H9 (cell line): ENCODE measurements around the gene ARSI. TPM values are rescaled to one million over a fixed set of nuclear protein-coding genes. Genes with fewer than 3 reads are reported as not detected.

ENCODE experiments used
- DNase-seq: peaks from one replicate; pipeline ENCODE4 v3.0.0-alpha.2; 2017
- H2AFZ ChIP-seq: one replicate; pipeline ENCODE4 v1.6.1; 2013; ENCODE audit warnings: mild to moderate bottlenecking, low read length, control low read depth, moderate library complexity
- H2AK5ac ChIP-seq: 2 replicates; pipeline ENCODE4 v1.6.1; 2013; ENCODE audit warnings: low read length, control low read depth, mixed read lengths; ENCODE audit not compliant: insufficient read length
- H2BK120ac ChIP-seq: one replicate; pipeline ENCODE4 v1.6.1; 2013; ENCODE audit warnings: low read depth, mild to moderate bottlenecking, low read length, control low read depth, inconsistent platforms; ENCODE audit not compliant: poor library complexity, severe bottlenecking
- H2BK12ac ChIP-seq: 2 replicates; pipeline ENCODE4 v1.6.1; 2013; ENCODE audit warnings: low read length, control low read depth, mixed read lengths, low read depth; ENCODE audit not compliant: insufficient read length
- H2BK15ac ChIP-seq: 2 replicates; pipeline ENCODE4 v1.6.1; 2013; ENCODE audit warnings: low read depth, low read length, control low read depth
- H2BK20ac ChIP-seq: one replicate; pipeline ENCODE4 v1.6.1; 2013; ENCODE audit warnings: low read depth, mild to moderate bottlenecking, low read length, control low read depth, inconsistent platforms; ENCODE audit not compliant: poor library complexity, severe bottlenecking
- H2BK5ac ChIP-seq: 2 replicates; pipeline ENCODE4 v1.6.1; 2013; ENCODE audit warnings: low read length, control low read depth, mixed read lengths; ENCODE audit not compliant: insufficient read length
- H3K14ac ChIP-seq: 2 replicates; pipeline ENCODE4 v1.6.1; 2013; ENCODE audit warnings: low read length, control low read depth; ENCODE audit not compliant: insufficient read depth
- H3K18ac ChIP-seq: 2 replicates; pipeline ENCODE4 v1.6.1; 2013; ENCODE audit warnings: low read depth, mild to moderate bottlenecking, mixed read lengths, low read length, control low read depth; ENCODE audit not compliant: insufficient read length
- H3K23ac ChIP-seq: 2 replicates; pipeline ENCODE4 v1.6.1; 2013; ENCODE audit warnings: low read length, control low read depth, mixed read lengths, low read depth; ENCODE audit not compliant: insufficient read length
- H3K23me2 ChIP-seq: 2 replicates; pipeline ENCODE4 v1.6.1; 2013; ENCODE audit warnings: low read depth, mild to moderate bottlenecking, mixed read lengths, low read length, control low read depth; ENCODE audit not compliant: insufficient read length, poor library complexity, severe bottlenecking
- H3K27ac ChIP-seq: 2 replicates; pipeline ENCODE4 v1.5.1; 2013; ENCODE audit warnings: low read length, control low read depth, mixed read lengths, low read depth; ENCODE audit not compliant: insufficient read length
- H3K27me3 ChIP-seq: 2 replicates; pipeline ENCODE4 v1.6.1; 2013; ENCODE audit warnings: low read length, control low read depth, inconsistent platforms; ENCODE audit not compliant: insufficient read depth
- H3K4ac ChIP-seq: 2 replicates; pipeline ENCODE4 v1.6.1; 2013; ENCODE audit warnings: low read depth, mild to moderate bottlenecking, control low read depth, inconsistent platforms, low read length, moderate library complexity
- H3K4me1 ChIP-seq: 2 replicates; pipeline ENCODE4 v1.6.1; 2013; ENCODE audit warnings: low read length, control low read depth, inconsistent platforms; ENCODE audit not compliant: insufficient read depth
- H3K4me2 ChIP-seq: 2 replicates; pipeline ENCODE4 v1.6.1; 2013; ENCODE audit warnings: low read length, control low read depth, mixed read lengths; ENCODE audit not compliant: insufficient read length, insufficient read depth
- H3K56ac ChIP-seq: 2 replicates; pipeline ENCODE4 v1.6.1; 2013; ENCODE audit warnings: low read depth, mild to moderate bottlenecking, mixed read lengths, low read length, control low read depth; ENCODE audit not compliant: insufficient read length
- H3K79me1 ChIP-seq: 2 replicates; pipeline ENCODE4 v1.6.1; 2013; ENCODE audit warnings: low read depth, mild to moderate bottlenecking, moderate library complexity, low read length, control low read depth, inconsistent platforms; ENCODE audit not compliant: insufficient read depth, poor library complexity, severe bottlenecking
- H3K79me2 ChIP-seq: 2 replicates; pipeline ENCODE4 v1.6.1; 2013; ENCODE audit warnings: low read length, control low read depth, inconsistent platforms; ENCODE audit not compliant: insufficient read depth
- H3K9ac ChIP-seq: 2 replicates; pipeline ENCODE4 v1.6.1; 2013; ENCODE audit warnings: low read length, control low read depth, mixed read lengths; ENCODE audit not compliant: insufficient read length; ENCODE audit errors: extremely low read depth
- H3K9me3 ChIP-seq: one replicate; pipeline ENCODE4 v1.6.1; 2013; ENCODE audit warnings: low read depth, low read length, inconsistent platforms; ENCODE audit not compliant: control insufficient read depth
- H3T11ph ChIP-seq: one replicate; pipeline ENCODE4 v1.6.1; 2013; ENCODE audit warnings: mild to moderate bottlenecking, low read length, control low read depth, inconsistent platforms
- H4K20me1 ChIP-seq: one replicate; pipeline ENCODE4 v1.6.1; 2013; ENCODE audit not compliant: control insufficient read depth, insufficient read length, insufficient read depth
- H4K5ac ChIP-seq: 2 replicates; pipeline ENCODE4 v1.6.1; 2013; ENCODE audit warnings: low read depth, mild to moderate bottlenecking, mixed read lengths, low read length, control low read depth; ENCODE audit not compliant: insufficient read length
- H4K8ac ChIP-seq: replicated peaks from 2 replicates; pipeline ENCODE4 v1.6.1; 2013; ENCODE audit warnings: low read length, control low read depth, mixed read lengths, low read depth; ENCODE audit not compliant: insufficient read length
- H4K91ac ChIP-seq: 2 replicates; pipeline ENCODE4 v1.6.1; 2013; ENCODE audit warnings: low read depth, mild to moderate bottlenecking, moderate library complexity, mixed read lengths, low read length, control low read depth; ENCODE audit not compliant: insufficient read length
- H3K27ac Mint-ChIP-seq, 3 experiments: 2 replicates in 2 of 3; 3 replicates in 1 of 3; pipeline ENCODE4 v1.8.0; 2020 to 2021; ENCODE audit warnings: mixed read lengths in 3 of 3, mild to moderate bottlenecking in 1 of 3, moderate library complexity in 1 of 3
- H3K27me3 Mint-ChIP-seq: 2 replicates; pipeline ENCODE4 v1.8.0; 2021; ENCODE audit warnings: low read depth, mild to moderate bottlenecking, moderate library complexity, mixed read lengths
- H3K36me3 Mint-ChIP-seq, 3 experiments: 2 replicates in 2 of 3; 3 replicates in 1 of 3; pipeline ENCODE4 v1.8.0; 2020 to 2021; ENCODE audit warnings: low read depth in 3 of 3, mixed read lengths in 3 of 3; ENCODE audit not compliant: insufficient read depth in 1 of 3
- H3K4me1 Mint-ChIP-seq, 2 experiments: 2 replicates each; pipeline ENCODE4 v1.8.0; 2020; ENCODE audit warnings: mixed read lengths in 2 of 2
- H3K4me3 Mint-ChIP-seq, 2 experiments: 2 replicates in 1 of 2; 3 replicates in 1 of 2; pipeline ENCODE4 v1.8.0; 2020 to 2021; ENCODE audit warnings: mild to moderate bottlenecking in 2 of 2, mixed read lengths in 2 of 2, moderate library complexity in 1 of 2
- H3K9me3 Mint-ChIP-seq, 2 experiments: 2 replicates in 1 of 2; 3 replicates in 1 of 2; pipeline ENCODE4 v1.8.0; 2020; ENCODE audit warnings: mild to moderate bottlenecking in 2 of 2, mixed read lengths in 2 of 2, moderate library complexity in 1 of 2
- WGBS: extraction: QIAGEN DNeasy Blood & Tissue Kit; methylation state at CpG from one replicate; pipeline ENCODE4 v1.1.7; 2013; ENCODE audit warnings: missing lambda C conversion rate, low lambda C conversion rate, mixed read lengths; ENCODE audit not compliant: insufficient read length; ENCODE audit errors: extremely low coverage; 5-methylcytosine and 5-hydroxymethylcytosine counted together
- total RNA-seq: library from RNA; stranded (reverse); gene quantifications from 2 replicates; pipeline ENCODE4 v1.2.1, GENCODE V29; 2021
- TF ChIP-seq, protein P1 (sequence below): fragments of 200-600 bp; sonication (generic); conservative IDR thresholded peaks from 3 replicates; pipeline ENCODE4 v1.8.0; 2021; ENCODE audit warnings: antibody characterized with exemption, mild to moderate bottlenecking

The ARSI gene
- total RNA-seq, 1 experiment from 2014 or later, result 1.7 TPM

DNA sequence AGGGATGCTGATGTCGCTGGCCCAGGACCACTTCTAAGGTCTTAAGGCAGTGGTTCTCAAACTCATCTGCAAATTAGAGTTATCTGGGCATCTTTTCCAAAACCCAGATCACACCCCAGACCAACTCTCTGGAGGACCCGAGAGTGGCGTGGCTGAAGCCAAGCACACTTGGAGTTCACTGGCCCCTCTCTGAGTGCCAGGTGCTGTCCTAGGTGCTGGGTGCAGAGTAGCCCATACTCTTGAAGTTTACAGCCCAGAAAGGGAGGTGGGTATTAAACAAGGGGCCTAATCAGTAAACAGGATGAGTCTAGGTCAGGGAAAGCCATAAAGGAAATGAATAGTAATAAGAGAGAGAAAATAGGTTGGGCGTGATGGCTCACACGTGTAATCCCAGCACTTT lies 30.8 kb downstream of the ARSI start:
- H3K56ac ChIP-seq, result no peak overlapping the region
- no peak overlapping the region for H2AFZ ChIP-seq
- no peaks in the 10 kb centered on the region for H3K36me3 Mint-ChIP-seq
- H3K14ac ChIP-seq, result no peak overlapping the region
- no CpG with 5 or more reads among the region's 5 CpGs for WGBS
- no peak overlapping the region for H2BK15ac ChIP-seq
- no peak overlapping the region for H3T11ph ChIP-seq
- no peak overlapping the region for H3K4ac ChIP-seq
- H4K91ac ChIP-seq, result no peak overlapping the region
- H3K27ac ChIP-seq, result no peak overlapping the region
- H4K5ac ChIP-seq, result no peak overlapping the region
- H3K9me3 Mint-ChIP-seq, result no peaks in the 10 kb centered on the region
- no peak overlapping the region for H3K27ac Mint-ChIP-seq
- no peaks in the 10 kb centered on the region for H3K79me2 ChIP-seq
- no peaks in the 10 kb centered on the region for H3K23me2 ChIP-seq
- H3K27me3 Mint-ChIP-seq, result peaks cover 7% of the 10 kb centered on the region
- TF ChIP-seq, protein P1, sequence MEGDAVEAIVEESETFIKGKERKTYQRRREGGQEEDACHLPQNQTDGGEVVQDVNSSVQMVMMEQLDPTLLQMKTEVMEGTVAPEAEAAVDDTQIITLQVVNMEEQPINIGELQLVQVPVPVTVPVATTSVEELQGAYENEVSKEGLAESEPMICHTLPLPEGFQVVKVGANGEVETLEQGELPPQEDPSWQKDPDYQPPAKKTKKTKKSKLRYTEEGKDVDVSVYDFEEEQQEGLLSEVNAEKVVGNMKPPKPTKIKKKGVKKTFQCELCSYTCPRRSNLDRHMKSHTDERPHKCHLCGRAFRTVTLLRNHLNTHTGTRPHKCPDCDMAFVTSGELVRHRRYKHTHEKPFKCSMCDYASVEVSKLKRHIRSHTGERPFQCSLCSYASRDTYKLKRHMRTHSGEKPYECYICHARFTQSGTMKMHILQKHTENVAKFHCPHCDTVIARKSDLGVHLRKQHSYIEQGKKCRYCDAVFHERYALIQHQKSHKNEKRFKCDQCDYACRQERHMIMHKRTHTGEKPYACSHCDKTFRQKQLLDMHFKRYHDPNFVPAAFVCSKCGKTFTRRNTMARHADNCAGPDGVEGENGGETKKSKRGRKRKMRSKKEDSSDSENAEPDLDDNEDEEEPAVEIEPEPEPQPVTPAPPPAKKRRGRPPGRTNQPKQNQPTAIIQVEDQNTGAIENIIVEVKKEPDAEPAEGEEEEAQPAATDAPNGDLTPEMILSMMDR, result no peak
- no peak overlapping the region for H3K4me3 Mint-ChIP-seq
- no peaks in the 10 kb centered on the region for H4K20me1 ChIP-seq
- no peak overlapping the region for H2BK20ac ChIP-seq
- DNase-seq, result no peak
- no peak overlapping the region for H3K18ac ChIP-seq
- no peaks in the 10 kb centered on the region for H3K27me3 ChIP-seq
- no peak overlapping the region for H3K23ac ChIP-seq
- no peak overlapping the region for H3K4me2 ChIP-seq
- no peak overlapping the region for H3K9ac ChIP-seq
- H4K8ac ChIP-seq, result no peak overlapping the region
- H2BK5ac ChIP-seq, result no peak overlapping the region
- H3K9me3 ChIP-seq, result no peaks in the 10 kb centered on the region
- H3K4me1 ChIP-seq, result no peaks in the 10 kb centered on the region
- H2BK12ac ChIP-seq, result no peak overlapping the region
- no peaks in the 10 kb centered on the region for H3K79me1 ChIP-seq
- no peak overlapping the region for H2BK120ac ChIP-seq
- no peak overlapping the region for H2AK5ac ChIP-seq
- peaks cover 19 to 26% of the 10 kb centered on the region in 2 experiments for H3K4me1 Mint-ChIP-seq
